M059J (cell line): Measurements from ENCODE around the gene FAAP20. TPM values are rescaled to one million over a fixed set of nuclear protein-coding genes. Genes with fewer than 3 reads are reported as not detected.

ENCODE experiments used
- DNase-seq: peaks from one replicate; pipeline ENCODE4 v3.0.0-alpha.2; 2012; ENCODE audit warnings: low read depth
- total RNA-seq: library from RNA; depleted of rRNA; stranded (reverse); fragments of >200 nt; shearing (Covaris generic); gene quantifications from 2 replicates; pipeline ENCODE4 v1.2.3, GENCODE V29; 2014

Gene FAAP20
- total RNA-seq, 1 experiment from 2014 or later, result 23.1 TPM

- no peak for DNase-seq
Measured at GRCh38 chr1:2178875-2179274, 15.7 kb downstream of the FAAP20 start.

GRCh38 chr1:2177946-2178538, 16.5 kb downstream of the FAAP20 start:
- no peak for DNase-seq

GRCh38 chr1:2177541-2177940, 17.0 kb downstream of the FAAP20 start:
- no peak for DNase-seq

- no peak for DNase-seq
Measured at GRCh38 chr1:2176615-2177014, 18.0 kb downstream of the FAAP20 start.

- no peak for DNase-seq
Measured at GRCh38 chr1:2175681-2176454, 18.7 kb downstream of the FAAP20 start.

- DNase-seq, result no peak
Measured at GRCh38 chr1:2175055-2175414, 19.5 kb downstream of the FAAP20 start.

GRCh38 chr1:2174348-2175054, 20.1 kb downstream of the FAAP20 start:
- peak; percentile 58 for DNase-seq

- DNase-seq, result no peak
Measured at GRCh38 chr1:2173546-2174347, 20.8 kb downstream of the FAAP20 start.

GRCh38 chr1:2172551-2173146, 21.9 kb downstream of the FAAP20 start:
- no peak for DNase-seq

- DNase-seq, result no peak
Measured at GRCh38 chr1:2172012-2172411, 22.6 kb downstream of the FAAP20 start.

GRCh38 chr1:2170211-2170610, 24.4 kb downstream of the FAAP20 start:
- DNase-seq, result peak; percentile 42

GRCh38 chr1:2169200-2169836, 25.3 kb downstream of the FAAP20 start:
- no peak for DNase-seq

- no peak for DNase-seq
Measured at GRCh38 chr1:2168535-2168934, 26.0 kb downstream of the FAAP20 start.

- no peak for DNase-seq
Measured at GRCh38 chr1:2168090-2168489, 26.5 kb downstream of the FAAP20 start.

GRCh38 chr1:2166695-2167094, 27.9 kb downstream of the FAAP20 start:
- DNase-seq, result no peak

- DNase-seq, result peak; percentile 28
Measured at GRCh38 chr1:2166254-2166653, 28.3 kb downstream of the FAAP20 start.

GRCh38 chr1:2165646-2166045, 28.9 kb downstream of the FAAP20 start:
- no peak for DNase-seq

GRCh38 chr1:2163205-2163604, 31.4 kb downstream of the FAAP20 start:
- DNase-seq, result peak; percentile 18

- DNase-seq, result no peak
Measured at GRCh38 chr1:2160451-2161300, 33.9 kb downstream of the FAAP20 start.

GRCh38 chr1:2159124-2159523, 35.4 kb downstream of the FAAP20 start:
- DNase-seq, result no peak
